IPS-NIHi11 (cell line): Measurements from ENCODE around the gene RNF113B.

ENCODE experiments used
- DNase-seq: peaks from one replicate; pipeline ENCODE4 v3.0.0; 2012; ENCODE audit warnings: mixed read lengths, low spot score

Gene RNF113B

DNA sequence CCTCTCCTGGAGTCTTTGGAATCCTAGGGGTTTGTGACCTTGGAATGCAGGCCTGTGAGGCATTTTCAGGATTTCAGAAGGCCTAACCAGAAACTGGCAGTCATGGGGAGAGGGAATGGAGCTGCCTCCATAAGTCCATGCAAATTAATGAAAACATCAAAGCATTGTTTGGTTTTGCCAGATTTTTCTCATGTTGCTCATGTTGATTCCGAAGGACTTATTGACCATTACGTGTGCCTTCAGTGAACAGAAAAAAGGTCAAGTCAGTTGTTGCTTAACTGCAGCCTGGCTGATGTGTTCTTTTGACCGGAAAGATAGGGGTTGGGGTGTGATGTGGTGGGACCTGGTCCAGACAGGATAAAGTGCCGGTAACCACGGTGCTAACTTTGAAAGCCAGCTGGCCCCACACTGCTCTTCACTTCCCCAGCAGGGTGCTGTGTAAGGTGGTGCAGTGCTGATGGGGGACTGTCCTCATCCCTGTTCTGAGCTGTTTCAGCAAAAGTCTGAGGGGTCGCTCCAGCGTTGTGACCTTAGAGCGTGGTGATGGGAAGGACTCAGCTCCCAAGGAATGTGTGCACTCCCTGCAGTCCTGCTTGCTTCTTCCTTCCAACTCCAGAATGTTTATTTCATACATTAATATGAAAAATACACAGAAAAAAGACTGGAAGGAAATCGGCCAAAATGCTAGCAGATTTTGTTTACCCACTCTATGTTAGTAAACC lies 3.5 kb downstream of the RNF113B start:
- DNase-seq, result peak; percentile 38

- no peak for DNase-seq
Measured at GRCh38 chr13:98172590-98173422, 4.3 kb downstream of the RNF113B start.

DNA sequence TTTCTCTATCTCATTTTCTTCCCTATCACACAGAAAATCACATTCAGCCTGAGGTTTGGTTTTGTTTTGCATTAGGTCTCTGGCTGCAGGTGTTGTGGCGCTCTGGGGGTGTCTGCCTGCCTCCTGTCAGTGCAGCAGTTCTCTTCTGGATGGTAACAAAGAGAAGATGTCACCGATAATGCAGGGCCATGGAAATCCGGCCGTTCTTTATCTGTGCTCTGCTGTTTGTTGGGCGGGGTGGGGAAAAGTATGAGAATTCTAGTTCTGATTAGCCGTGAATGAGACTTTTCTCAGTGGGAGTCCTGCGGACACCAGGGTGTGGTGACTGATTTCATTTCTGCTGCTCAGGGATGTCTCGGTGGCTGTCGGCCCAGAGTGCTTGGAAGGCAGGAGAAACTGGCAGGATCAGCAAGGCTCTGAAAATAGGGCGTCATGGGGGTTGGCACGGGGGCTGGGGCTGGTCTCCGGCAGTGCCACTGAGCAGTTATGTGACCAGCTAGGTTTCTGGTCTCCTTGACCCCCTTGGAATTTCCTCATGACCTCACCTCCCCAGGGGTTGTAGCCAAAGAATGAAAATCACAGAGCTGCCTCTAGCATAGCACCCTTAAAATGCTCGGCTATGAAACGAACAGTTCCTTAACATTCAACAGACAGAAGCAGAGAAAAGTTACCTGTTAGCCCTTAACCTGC lies 5.0 kb downstream of the RNF113B start:
- peak; percentile 45 for DNase-seq

- no peak for DNase-seq
Measured at GRCh38 chr13:98169331-98169730, 7.7 kb downstream of the RNF113B start.

GRCh38 chr13:98162935-98163334 lies 14.1 kb downstream of the RNF113B start:
- no peak for DNase-seq

- no peak for DNase-seq
Measured at GRCh38 chr13:98158172-98158899, 18.7 kb downstream of the RNF113B start.

DNA sequence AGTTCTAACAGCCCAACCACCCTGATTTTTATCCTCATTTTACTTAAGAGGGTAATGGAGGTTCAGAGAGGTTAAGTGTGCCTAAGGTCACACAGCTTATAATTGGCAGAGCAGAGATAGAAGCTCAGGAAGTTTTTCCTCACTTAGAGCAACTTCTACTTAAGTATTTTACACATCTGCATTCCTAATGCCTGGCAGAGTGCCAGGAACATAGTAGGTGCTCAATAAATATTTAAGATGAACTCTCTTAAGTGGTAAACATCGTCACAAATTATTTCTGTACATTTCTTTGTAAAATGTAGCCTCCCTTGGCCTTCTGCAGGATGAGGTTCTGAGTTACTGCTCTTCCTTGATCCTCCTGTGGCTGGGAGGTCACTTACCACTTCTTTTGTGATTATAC lies 19.5 kb downstream of the RNF113B start:
- no peak for DNase-seq

- DNase-seq, result no peak
Measured at GRCh38 chr13:98157188-98157587, 19.9 kb downstream of the RNF113B start.

GRCh38 chr13:98156259-98156658 lies 20.8 kb downstream of the RNF113B start:
- no peak for DNase-seq

GRCh38 chr13:98155475-98156109 lies 21.5 kb downstream of the RNF113B start:
- no peak for DNase-seq

DNA sequence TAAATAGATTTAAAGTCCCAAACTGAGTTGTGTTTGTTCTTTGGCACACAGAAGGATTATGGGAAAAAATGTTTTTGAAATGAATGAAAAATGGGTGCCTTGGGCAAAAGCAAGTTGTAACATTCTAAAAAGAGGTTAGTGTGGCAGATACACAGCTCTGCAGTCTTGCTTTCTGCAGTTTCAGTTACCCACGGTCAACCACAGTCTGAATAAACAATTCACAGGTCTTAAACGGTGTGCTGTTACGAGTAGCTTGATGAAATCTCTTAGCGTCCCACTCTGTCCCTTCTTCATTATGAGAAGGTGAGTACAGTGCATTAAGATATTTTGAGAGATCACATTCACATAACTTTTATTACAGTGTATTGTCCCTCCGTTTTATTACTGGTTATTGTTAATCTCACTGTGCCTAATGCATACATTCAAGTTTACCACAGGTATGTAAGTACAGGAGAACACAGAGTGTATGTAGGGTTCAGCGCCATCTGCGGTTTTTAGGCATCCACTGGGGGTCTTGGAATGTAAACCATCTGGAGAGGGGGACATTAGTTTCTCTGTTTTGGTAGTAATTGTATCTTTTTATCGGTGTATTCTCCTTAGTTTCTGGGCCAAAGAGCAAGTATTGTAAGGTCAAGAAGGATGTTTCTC lies 26.1 kb downstream of the RNF113B start:
- DNase-seq, result no peak

DNA sequence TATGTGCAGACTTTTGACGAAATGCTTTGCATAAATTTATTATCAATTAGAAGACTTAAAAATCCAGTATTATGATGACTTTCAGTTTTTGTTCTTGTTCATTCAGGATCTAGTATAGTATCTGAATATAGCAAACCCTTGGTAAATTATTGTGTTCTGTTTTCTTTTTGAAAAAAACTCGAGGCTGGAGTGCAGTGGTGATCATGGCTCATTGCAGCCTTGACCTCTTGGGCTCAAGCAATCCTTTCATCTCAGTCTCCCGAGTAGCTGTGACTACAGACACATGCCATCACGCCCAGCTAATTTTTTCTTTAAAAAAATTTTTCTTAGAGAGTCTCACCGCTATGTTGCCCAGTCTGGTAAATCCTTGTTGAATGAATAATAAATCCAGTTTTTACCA lies 29.5 kb downstream of the RNF113B start:
- no peak for DNase-seq

GRCh38 chr13:98144801-98145350 lies 32.2 kb downstream of the RNF113B start:
- DNase-seq, result peak; percentile 49

DNA sequence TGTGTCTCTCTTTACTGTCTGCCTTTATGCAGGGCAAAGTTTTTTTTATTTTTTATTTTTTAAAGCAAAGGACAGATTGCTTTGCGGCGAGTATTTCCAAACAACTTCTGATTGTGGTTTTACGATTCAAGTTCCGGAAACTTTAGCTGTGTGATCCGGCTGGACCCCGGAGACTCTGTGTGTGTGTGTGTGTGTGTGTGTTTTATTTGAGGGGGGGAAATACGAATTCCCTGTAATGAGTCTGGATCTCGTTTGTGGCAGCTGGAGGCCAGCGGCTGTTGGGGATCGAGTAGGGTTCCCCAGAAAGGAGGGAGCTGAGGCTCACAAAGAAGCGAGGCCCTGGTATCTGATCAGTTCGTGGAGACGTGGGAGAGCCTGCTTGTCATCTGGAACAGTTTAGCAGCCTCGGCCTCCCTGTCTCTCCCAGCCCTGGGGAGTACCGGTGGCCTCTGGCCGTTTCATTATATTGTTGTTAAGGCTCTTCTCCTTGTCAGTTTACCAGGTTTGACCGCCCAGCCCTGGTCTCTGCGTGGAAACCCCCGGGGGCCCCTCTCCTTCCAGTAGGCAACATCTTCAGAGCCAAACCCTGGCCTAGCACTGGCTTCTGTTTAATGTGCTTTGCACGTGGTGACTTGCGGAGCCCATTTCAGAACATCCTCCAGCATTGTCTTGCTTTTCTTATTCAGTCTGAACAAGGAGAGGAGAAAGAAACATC lies 32.9 kb downstream of the RNF113B start:
- DNase-seq, result no peak

GRCh38 chr13:98143601-98144026 lies 33.5 kb downstream of the RNF113B start:
- peak; percentile 35 for DNase-seq

DNA sequence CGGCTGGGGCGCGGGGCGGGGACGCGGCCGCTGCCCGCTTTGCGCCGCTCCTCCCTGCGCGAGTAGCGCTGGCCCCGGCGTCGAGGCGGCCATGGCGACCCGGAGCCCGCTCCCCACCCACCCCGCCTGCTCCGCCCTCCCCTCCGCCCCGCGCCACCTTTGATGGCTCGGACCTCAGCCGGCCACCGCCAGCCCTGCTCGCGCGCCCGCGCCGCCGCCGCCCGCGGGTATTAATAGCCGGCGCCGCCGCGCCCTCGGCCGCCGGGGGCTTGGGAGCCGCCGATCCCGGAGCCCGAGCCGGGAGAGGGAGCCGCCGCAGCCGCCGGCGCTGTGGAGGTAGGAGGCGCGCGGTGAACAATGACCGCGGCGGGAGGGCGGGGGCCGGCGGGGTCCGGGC lies 33.9 kb downstream of the RNF113B start:
- no peak for DNase-seq

- peak; percentile 91 for DNase-seq
Measured at GRCh38 chr13:98142380-98143156, 34.5 kb downstream of the RNF113B start, which contains the start of gene FARP1. FARP1 (plus strand) TSS chr13:98143094; CDS start chr13:98213243, 70,149 bp downstream.

DNA sequence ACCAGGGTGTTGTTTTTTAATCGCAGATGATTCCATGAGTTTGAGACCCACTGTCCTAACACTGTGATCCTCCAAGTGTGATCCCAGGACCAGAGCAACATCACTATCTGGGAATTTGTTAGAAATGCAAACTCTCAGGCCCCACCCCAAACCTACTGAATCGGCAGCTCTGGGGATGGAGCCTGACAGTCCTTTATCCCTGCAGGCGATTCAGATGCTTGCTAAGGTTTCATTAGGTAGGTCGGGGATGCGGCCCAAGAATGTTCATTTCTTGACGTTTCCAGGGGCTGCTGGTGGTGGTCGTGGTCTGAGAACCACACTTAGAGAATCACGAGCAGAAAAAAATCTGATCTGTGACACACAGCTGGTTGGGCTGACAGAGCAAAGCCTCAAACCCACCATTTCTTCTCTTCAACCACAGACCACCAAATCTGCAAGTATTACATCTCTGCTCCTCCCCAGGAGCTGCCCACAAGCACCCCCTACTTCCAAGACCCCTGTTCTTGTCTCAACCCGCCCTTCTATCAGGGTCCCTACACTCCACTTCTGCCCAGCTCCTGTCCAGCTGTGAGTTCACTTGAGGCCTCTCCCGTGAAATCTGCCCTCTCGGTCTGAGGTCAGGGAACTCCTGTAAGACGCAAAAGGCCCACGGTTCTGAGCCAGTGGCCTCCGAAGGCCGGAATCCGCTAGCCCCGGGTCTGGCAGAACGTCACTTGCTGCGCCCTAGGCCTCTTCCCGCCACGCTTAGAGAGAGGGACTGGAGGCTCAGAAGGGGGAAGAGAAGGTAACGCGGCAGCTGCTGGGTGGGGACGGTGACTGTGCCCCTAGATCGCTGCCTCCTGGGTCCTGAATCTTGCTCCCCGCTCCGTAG lies 35.3 kb downstream of the RNF113B start:
- DNase-seq, result peak; percentile 46
